GM23248 (cell line): ENCODE data around the gene ROPN1L.

Experiments used
- EZH2 ChIP-seq: fragments of 200-600 bp; sonication (generic); IDR thresholded peaks from 2 replicates; pipeline ENCODE4 v1.6.1; 2018; ENCODE audit warnings: antibody characterized with exemption, mild to moderate bottlenecking; ENCODE audit not compliant: insufficient read depth, poor library complexity, severe bottlenecking
- EZH2phosphoT487 ChIP-seq: fragments of 200-600 bp; sonication (generic); IDR thresholded peaks from 2 replicates; pipeline ENCODE4 v1.6.1; 2018; ENCODE audit warnings: antibody characterized with exemption, moderate library complexity, mild to moderate bottlenecking, low read depth; ENCODE audit not compliant: insufficient read depth

DNA sequence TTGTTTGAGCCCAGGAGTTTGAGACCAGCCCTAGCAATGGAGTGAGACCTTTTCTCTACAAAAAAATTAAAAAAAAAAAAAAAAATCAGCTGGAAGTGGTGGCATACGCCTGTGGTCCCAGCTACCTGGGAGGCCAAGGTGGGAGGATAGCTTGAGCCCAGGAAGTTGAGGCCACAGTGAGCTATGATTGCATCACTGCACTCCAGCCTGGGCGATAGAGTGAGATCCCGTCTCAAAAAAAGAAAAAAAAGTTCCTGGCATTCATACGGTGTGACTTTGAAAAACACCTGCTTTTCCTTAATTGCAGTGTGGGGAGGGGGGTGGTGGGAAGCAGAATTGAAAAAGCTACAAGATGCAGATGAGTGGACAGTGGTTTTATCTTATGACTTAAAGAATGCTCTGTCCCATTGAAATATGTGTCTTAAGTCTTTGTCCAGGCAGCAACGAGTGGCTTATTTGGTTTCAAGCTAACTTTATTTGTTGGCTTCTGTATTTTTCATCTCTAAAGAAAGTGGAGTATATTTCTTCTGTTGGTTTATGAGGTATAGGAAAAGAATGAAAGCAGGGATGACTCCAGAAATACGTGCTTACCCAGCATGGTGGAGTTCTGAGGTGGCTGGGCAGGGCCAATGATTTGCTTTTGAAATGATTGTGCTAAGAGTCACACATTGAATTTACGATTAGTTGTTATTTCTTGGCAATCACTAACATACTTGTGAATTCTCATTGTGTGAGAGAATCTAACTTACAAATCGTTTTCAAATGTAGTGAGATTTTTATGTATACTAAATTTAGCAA lies 27.8 kb downstream of the ROPN1L start:
- TF ChIP-seq EZH2phosphoT487 (no peak), EZH2 (no peak)
